ENCODE data around the gene NEB. TPM values are rescaled to one million over a fixed set of nuclear protein-coding genes. Genes with fewer than 3 reads are reported as not detected.

NEB gene
- total RNA-seq, 2 experiments from 2014 or later, result 0.43 to 1.2 TPM

DNA sequence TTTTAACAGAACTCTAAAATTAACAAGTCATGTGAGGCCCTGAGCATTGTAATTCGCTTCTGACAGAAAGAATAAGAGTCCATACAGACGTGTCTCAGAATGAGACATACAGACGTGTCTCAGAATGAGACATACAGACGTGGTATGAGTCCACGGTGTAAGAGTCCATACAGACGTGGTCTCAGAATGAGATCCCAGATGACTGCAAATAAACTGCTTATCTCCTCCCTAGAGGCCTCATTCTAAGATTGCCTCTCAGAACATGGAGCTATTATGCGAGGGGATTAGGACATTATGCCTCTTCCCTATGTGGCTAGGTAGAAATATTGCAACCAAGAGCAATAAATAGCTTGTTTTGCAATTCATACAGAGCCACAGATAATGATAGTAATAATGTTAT, 63.9 kb downstream of the NEB start:
- Mint-ChIP-seq H3K9me3 (no peaks in the 10 kb centered on the region), H3K4me1 (peaks cover 5% of the 10 kb centered on the region), H3K4me3 (no peak overlapping the region), H3K27ac (no peak overlapping the region), H3K27me3 (no peaks in the 10 kb centered on the region), H3K36me3 (no peaks in the 10 kb centered on the region)
- POLR2A ChIA-PET, result no interaction called here
- no peak for DNase-seq
- ATAC-seq (ENCODE audit: low read depth), result no peak

DNA sequence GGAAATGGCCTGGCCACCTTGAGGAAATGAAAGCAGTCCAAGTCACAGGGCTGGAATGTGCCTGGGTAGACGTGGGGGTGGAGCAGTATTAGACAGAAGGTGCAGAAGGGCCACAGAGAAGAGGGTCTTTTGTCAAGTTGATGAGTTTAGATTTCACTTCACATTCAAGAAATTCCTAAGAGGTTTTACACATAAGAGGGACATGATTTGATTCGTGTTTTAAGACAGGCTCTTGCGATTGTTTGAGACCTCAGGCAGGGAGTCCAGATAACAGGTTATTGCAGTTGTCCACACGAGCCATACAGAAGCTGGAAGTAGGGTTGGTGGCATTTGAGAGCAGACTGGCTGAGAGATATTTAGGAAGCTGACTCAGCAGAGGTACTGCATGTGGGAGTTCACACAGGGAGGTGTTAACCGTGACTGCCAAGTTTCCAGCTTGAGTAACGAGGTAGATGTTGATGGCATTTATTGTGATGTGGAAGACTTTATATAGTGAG, 64.6 kb downstream of the NEB start:
- no peaks in the 10 kb centered on the region for H3K9me3 Mint-ChIP-seq
- DNase-seq, result no peak
- no peak overlapping the region for H3K4me3 Mint-ChIP-seq
- no peak overlapping the region for H3K27ac Mint-ChIP-seq
- no peak for ATAC-seq (ENCODE audit: low read depth)
- H3K4me1 Mint-ChIP-seq, result peaks cover 5% of the 10 kb centered on the region
- POLR2A ChIA-PET, result no interaction called here
- H3K36me3 Mint-ChIP-seq, result no peaks in the 10 kb centered on the region
- H3K27me3 Mint-ChIP-seq, result no peaks in the 10 kb centered on the region

DNA sequence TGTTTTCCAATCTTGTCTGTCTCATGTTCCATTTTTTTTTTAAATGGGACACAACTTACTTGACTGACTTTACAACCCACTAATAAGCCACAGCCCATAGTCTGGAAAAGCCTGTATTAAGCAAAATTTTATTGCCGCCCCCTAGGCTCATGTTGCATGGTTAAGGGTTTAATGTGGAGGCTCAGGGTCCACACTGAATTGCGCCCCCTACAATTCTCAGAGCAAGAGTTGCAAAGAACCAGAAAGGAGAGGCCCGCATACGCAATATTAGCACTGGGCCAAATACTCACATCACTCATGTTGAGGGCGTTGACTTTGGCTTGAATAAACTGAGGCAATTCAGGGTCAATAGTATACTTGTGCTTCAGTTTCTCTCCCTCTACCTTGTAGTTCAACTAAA, 65.5 kb downstream of the NEB start:
- no peak overlapping the region for H3K4me3 Mint-ChIP-seq
- no peaks in the 10 kb centered on the region for H3K36me3 Mint-ChIP-seq
- DNase-seq, result no peak
- H3K27ac Mint-ChIP-seq, result no peak overlapping the region
- H3K9me3 Mint-ChIP-seq, result peaks cover 1% of the 10 kb centered on the region
- POLR2A ChIA-PET, result no interaction called here
- peaks cover 5% of the 10 kb centered on the region for H3K4me1 Mint-ChIP-seq
- no peak for ATAC-seq (ENCODE audit: low read depth)
- H3K27me3 Mint-ChIP-seq, result no peaks in the 10 kb centered on the region

DNA sequence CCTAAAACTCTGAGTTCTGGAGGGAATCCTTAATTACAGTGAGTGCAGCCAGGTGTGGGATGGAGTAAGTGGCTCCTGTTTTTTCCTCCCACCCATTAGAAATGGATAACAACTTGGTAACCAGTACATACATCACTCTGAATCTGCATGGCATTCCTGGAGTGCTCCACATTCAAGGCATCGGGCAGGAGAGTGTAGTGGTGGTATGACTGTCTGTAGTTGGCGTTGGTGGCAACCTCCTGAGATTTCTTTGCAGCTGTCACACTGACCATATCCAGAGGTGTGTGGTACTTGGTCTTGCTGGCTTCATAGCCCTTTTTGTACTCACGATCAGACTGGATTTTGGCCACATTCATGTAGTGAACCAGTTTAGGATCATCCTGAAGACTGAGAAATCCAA, 68.3 kb downstream of the NEB start:
- POLR2A ChIA-PET, result no interaction called here
- Mint-ChIP-seq H3K27me3 (peaks cover 7% of the 10 kb centered on the region), H3K36me3 (no peaks in the 10 kb centered on the region), H3K4me3 (no peak overlapping the region), H3K27ac (no peak overlapping the region), H3K9me3 (peaks cover 3% of the 10 kb centered on the region), H3K4me1 (peaks cover 3% of the 10 kb centered on the region)
- DNase-seq, result no peak
- no peak for ATAC-seq (ENCODE audit: low read depth)

DNA sequence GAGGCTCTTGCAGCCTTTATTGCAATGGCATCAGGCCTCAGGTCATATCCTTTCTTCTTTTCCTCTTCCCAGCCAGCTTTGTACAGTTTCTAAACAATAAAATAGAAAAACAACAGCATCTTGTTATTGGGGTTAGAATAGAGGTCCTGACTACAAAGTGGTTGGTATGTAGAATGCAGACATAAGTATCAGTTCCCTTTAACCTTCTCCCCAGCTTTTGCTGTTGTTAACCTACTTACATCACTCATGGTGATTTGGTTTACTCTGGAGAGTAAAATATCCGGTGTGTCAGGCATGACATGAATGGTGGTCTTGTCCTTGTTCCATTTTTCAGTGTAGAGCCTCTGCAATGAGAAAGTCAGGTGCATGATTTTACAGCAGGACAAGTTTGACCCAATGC, 69.8 kb downstream of the NEB start:
- ATAC-seq (ENCODE audit: low read depth) (no peak), DNase-seq (no peak)
- H3K27ac Mint-ChIP-seq, result no peak overlapping the region
- H3K4me1 Mint-ChIP-seq, result peaks cover under 1% of the 10 kb centered on the region
- H3K36me3 Mint-ChIP-seq, result no peaks in the 10 kb centered on the region
- peaks cover 7% of the 10 kb centered on the region for H3K27me3 Mint-ChIP-seq
- POLR2A ChIA-PET, result no interaction called here
- H3K9me3 Mint-ChIP-seq, result peaks cover 3% of the 10 kb centered on the region
- H3K4me3 Mint-ChIP-seq, result no peak overlapping the region

DNA sequence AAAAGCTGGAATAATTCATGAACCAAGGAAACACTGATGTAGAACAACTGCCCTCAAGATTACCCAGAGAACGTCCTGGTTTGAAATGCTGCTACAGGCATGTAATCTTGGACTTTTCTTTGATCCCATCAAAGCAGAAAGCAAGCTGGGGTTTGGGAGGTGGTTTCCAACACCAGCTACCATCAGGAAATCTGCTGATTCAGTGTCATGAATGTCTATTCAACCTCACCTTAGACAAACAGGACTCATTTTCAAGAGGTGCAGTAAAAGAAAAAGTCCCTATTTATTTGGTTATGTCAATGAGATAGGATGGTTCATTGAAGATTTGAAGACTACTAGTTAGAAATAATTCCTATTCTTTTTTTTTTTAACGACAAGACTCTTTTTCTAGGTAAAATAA, 72.7 kb downstream of the NEB start:
- no peak overlapping the region for H3K27ac Mint-ChIP-seq
- no peak overlapping the region for H3K4me3 Mint-ChIP-seq
- H3K9me3 Mint-ChIP-seq, result peaks cover 3% of the 10 kb centered on the region
- H3K36me3 Mint-ChIP-seq, result no peaks in the 10 kb centered on the region
- H3K27me3 Mint-ChIP-seq, result peaks cover 7% of the 10 kb centered on the region
- H3K4me1 Mint-ChIP-seq, result no peaks in the 10 kb centered on the region
- ATAC-seq (ENCODE audit: low read depth), result no peak
- POLR2A ChIA-PET, result no interaction called here
- DNase-seq, result no peak

DNA sequence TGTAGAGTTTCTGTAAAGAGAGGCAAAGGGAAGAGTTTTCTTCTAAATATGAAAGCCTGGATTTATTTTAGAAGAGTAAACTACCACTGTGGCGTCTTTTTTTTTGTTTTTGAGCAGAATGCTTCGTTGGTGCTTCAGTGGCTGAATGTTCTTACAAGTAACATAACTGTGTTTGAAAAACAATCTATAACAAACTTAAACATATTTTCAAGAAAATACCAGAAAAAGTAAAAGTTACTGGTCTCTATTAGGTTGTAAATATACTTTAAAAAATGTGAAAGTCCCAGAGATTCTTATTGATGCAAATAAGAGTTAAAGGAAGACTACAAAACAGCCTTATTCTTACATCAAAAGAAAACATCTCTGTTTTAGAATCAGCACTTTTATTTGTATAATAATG, 76.2 kb downstream of the NEB start:
- H3K9me3 Mint-ChIP-seq, result no peaks in the 10 kb centered on the region
- no peaks in the 10 kb centered on the region for H3K4me1 Mint-ChIP-seq

DNA sequence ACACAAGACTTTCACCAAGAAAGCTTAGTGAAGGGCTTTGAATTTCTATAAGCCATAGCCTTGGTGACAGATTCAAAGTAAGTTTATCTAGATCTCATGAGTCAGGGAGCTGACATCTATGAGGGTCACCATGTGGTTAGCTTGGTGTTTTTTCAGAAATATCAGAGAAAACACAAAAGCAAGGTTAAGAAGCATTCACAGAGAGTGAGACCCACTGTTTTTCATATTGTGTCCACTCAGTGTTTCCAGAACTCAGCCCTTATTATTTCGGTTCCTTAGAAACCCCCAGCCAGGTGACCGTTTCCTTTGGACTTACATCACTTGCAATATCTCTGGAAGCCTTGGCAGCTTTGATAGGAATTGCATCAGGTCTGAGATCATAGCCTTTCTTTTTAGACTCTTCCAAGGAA, 76.6 kb downstream of the NEB start:
- no peaks in the 10 kb centered on the region for H3K36me3 Mint-ChIP-seq
- no peak for DNase-seq
- no peaks in the 10 kb centered on the region for H3K4me1 Mint-ChIP-seq
- H3K9me3 Mint-ChIP-seq, result no peaks in the 10 kb centered on the region
- no peak overlapping the region for H3K27ac Mint-ChIP-seq
- H3K27me3 Mint-ChIP-seq, result peaks cover 7% of the 10 kb centered on the region
- POLR2A ChIA-PET, result no interaction called here
- ATAC-seq (ENCODE audit: low read depth), result no peak
- no peak overlapping the region for H3K4me3 Mint-ChIP-seq

More for the DNA sequence above, 76.2 kb downstream of the NEB start:
- Mint-ChIP-seq H3K4me3 (no peak overlapping the region), H3K27me3 (peaks cover 7% of the 10 kb centered on the region), H3K27ac (no peak overlapping the region), H3K36me3 (no peaks in the 10 kb centered on the region)
- POLR2A ChIA-PET, result no interaction called here
- DNase-seq (no peak), ATAC-seq (ENCODE audit: low read depth) (no peak)

DNA sequence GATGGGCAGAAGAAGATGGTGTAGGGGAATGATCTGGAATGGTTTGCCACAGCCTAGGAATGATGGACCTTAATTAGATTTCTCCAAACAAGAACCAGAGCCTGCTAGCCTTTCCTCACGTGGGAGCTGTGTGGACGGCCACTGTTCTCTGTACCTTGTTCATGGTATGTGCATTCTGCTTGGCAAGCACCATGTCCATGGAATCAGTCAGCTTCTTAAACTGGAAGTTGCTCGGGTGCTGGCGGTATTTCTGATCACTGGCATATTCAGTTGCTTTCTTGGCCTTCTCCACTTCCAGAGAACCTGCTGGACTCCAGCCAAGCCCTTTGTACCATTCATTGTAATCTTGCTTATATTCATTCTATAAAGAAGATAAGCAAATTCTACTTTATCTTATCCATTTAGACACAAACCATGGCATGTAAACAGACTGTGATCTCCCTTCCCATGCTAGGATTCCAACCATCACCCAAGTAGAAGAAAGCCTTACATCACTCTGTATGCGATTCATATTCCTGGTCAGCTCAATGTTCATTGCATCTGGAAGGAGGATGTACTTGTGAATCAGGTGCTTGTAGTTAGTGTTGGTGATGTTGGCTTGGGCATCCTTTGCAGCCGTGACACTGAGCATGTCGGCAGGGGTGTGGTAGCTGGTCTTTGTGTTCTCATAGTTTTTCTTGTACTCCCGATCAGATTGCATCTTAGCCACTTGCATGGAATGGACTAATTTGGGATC, 78.4 kb downstream of the NEB start:
- POLR2A ChIA-PET, result no interaction called here
- ATAC-seq (ENCODE audit: low read depth), result no peak
- Mint-ChIP-seq H3K4me1 (no peaks in the 10 kb centered on the region), H3K4me3 (no peak overlapping the region), H3K27ac (no peak overlapping the region), H3K9me3 (peaks cover 2% of the 10 kb centered on the region), H3K36me3 (no peaks in the 10 kb centered on the region), H3K27me3 (peaks cover 2% of the 10 kb centered on the region)
- no peak for DNase-seq

DNA sequence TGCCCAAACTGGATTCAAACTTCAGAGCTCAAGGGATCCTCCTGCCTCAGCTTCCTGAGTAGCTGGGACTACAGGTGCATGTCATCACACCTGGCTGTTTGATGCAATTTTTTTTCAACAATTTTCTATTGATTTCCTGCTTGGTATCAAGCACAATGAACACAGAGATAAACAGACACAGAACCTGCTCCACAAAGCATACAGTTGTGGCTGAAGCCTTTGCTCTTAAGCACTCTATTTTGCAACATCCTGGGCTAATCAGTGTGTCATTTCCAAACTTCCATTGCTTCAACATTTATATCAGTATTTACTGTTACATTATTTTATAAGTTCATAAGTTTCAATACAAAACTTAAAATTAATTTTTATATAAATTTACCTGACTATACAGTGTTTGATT, 79.4 kb downstream of the NEB start:
- Mint-ChIP-seq H3K27me3 (peaks cover 2% of the 10 kb centered on the region), H3K4me3 (no peak overlapping the region), H3K4me1 (no peaks in the 10 kb centered on the region), H3K36me3 (no peaks in the 10 kb centered on the region), H3K27ac (no peak overlapping the region), H3K9me3 (peaks cover 2% of the 10 kb centered on the region)
- no peak for DNase-seq
- POLR2A ChIA-PET, result no interaction called here
- no peak for ATAC-seq (ENCODE audit: low read depth)

DNA sequence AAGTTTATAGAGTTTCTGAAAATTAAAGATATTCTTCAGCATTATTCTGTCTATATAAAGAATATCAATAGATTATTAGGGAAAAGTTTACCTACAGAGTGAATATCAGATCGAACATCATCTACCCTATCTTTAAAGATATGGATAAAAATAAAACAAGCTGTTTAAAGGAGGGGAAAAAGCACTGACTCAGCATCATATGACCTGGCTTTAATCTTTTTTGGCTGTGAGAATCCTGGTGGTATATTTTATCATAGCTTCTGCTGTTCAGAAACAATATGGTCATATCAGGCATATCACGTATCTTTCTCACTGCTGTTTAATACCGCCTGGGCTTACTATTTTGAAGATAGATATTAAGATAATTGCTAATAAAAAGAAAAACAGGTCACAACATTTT, 80.2 kb downstream of the NEB start:
- POLR2A ChIA-PET, result no interaction called here
- H3K27ac Mint-ChIP-seq, result no peak overlapping the region
- peaks cover 2% of the 10 kb centered on the region for H3K9me3 Mint-ChIP-seq
- ATAC-seq (ENCODE audit: low read depth), result no peak
- no peaks in the 10 kb centered on the region for H3K36me3 Mint-ChIP-seq
- H3K4me1 Mint-ChIP-seq, result no peaks in the 10 kb centered on the region
- no peak for DNase-seq
- H3K4me3 Mint-ChIP-seq, result no peak overlapping the region
- H3K27me3 Mint-ChIP-seq, result peaks cover 2% of the 10 kb centered on the region

DNA sequence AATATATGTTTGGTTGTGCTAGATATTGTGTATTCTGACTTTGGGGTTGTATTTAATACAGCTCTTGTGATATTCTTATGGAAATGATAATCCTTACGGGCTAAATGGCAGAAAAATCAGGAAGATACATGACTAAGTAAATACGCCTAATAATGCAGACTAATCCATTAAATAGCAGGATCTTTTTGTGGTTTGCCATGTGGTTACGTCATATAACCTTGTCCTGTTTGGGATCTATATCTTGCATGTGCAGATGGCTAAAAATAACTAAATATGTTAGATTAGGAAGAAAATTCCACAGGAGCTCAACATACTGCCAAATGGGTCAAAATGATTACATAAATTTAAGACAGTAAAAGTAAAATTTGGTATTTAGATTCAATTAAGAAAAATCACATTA, 83.0 kb downstream of the NEB start:
- ATAC-seq (ENCODE audit: low read depth) (no peak), DNase-seq (no peak)
- peaks cover 4% of the 10 kb centered on the region for H3K9me3 Mint-ChIP-seq
- H3K27ac Mint-ChIP-seq, result no peak overlapping the region
- peaks cover 2% of the 10 kb centered on the region for H3K27me3 Mint-ChIP-seq
- H3K36me3 Mint-ChIP-seq, result peaks cover 2% of the 10 kb centered on the region
- no peaks in the 10 kb centered on the region for H3K4me1 Mint-ChIP-seq
- POLR2A ChIA-PET, result no interaction called here
- H3K4me3 Mint-ChIP-seq, result no peak overlapping the region

DNA sequence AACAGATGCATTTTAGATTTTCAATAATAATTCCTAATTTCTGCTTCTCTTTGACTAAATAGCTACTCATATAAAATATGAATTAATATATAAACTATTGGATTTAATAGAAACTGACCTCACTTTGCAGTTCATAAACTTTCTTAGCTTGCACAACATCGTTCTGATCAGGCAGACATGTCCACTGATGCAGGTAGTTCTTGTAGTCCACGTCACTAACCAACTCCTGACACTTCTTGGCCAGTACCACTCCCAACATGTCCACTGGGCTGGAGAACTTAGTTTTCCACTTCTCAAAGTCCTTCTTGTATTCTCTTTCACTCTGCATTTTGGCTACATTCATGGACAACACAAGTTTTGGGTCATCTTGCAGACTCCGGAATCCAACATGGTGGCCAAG, 83.8 kb downstream of the NEB start:
- Mint-ChIP-seq H3K4me1 (no peaks in the 10 kb centered on the region), H3K4me3 (no peak overlapping the region), H3K36me3 (peaks cover 2% of the 10 kb centered on the region), H3K27ac (no peak overlapping the region), H3K27me3 (peaks cover 2% of the 10 kb centered on the region), H3K9me3 (peaks cover 4% of the 10 kb centered on the region)
- POLR2A ChIA-PET, result no interaction called here
- no peak for ATAC-seq (ENCODE audit: low read depth)
- DNase-seq, result no peak

DNA sequence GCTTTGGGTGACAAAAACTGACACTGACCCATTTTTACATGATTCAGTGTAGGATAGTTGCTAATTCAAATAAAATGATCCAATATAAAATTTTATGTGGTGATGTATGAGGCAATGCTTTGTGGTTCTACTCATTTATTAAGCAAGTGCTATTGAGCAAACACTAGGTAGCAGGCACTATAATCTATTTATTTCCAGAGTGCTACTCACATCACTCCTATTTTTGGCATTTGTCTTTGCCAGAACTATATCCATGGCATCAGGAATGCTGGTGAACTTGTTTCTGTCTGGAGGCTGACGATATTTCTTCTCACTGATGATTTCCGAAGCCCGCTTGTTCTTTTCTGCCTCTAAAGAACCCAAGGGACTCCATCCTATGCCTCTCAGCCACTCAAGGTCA, 84.3 kb downstream of the NEB start:
- H3K27me3 Mint-ChIP-seq, result peaks cover 2% of the 10 kb centered on the region
- DNase-seq (no peak), ATAC-seq (ENCODE audit: low read depth) (no peak)
- no peak overlapping the region for H3K4me3 Mint-ChIP-seq
- H3K27ac Mint-ChIP-seq, result no peak overlapping the region
- H3K36me3 Mint-ChIP-seq, result peaks cover 2% of the 10 kb centered on the region
- H3K4me1 Mint-ChIP-seq, result no peaks in the 10 kb centered on the region
- POLR2A ChIA-PET, result no interaction called here
- H3K9me3 Mint-ChIP-seq, result peaks cover 4% of the 10 kb centered on the region

DNA sequence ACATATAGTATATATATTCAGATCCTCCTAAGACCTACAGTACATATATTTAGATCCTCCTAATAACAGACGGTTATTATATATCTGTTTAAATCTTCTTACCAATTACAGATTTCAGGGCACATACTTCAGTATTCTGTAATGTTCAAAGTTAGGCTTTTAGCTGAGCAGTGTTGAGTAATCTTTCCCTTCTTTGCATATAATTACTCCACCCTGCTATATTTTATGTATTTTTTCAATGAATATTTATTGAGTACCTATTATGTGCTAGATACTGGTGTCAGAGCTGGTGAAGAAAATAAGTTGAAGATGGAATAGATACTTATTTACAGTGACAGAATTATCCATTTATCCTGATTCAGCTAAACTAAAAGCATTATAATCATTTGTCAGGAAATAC, 84.9 kb downstream of the NEB start:
- H3K27ac Mint-ChIP-seq, result no peak overlapping the region
- no peak overlapping the region for H3K4me3 Mint-ChIP-seq
- H3K36me3 Mint-ChIP-seq, result peaks cover 2% of the 10 kb centered on the region
- ATAC-seq (ENCODE audit: low read depth) (no peak), DNase-seq (no peak)
- peaks cover 4% of the 10 kb centered on the region for H3K9me3 Mint-ChIP-seq
- peaks cover 2% of the 10 kb centered on the region for H3K27me3 Mint-ChIP-seq
- POLR2A ChIA-PET, result no interaction called here
- no peaks in the 10 kb centered on the region for H3K4me1 Mint-ChIP-seq

Data from activated naive CD8-positive, alpha-beta T cell treated with anti-CD3 and anti-CD28 coated beads, Interleukin-2, amount 10 ng/mL, durations not matched to agents 7 days and 5 days (primary cell).